Heart right ventricle (tissue), 16 donors: ENCODE results near the gene UNC5C. TPM values are rescaled to one million over a fixed set of nuclear protein-coding genes. Genes with fewer than 3 reads are reported as not detected.

Source experiments
- ATAC-seq, 8 donors: fragments of 200-7000 bp; cut with Tn5 transposase; one replicate each; pipeline ENCODE4 v1.9.1; 2020; ENCODE audit warnings: mild to moderate bottlenecking in 8 of 8, moderate library complexity in 8 of 8, moderate number of reproducible peaks in 1 of 8
- DNase-seq, 2 donors: peaks; one replicate each; pipeline ENCODE4 v3.0.0-alpha.2; 2020
- H3K27ac ChIP-seq, 10 donors: fragments of 200-600 bp; sonication (generic) in 2 of 10; one replicate each; pipeline versions ENCODE4 v1.5.0 to v1.8.0; 2020 to 2022; ENCODE audit warnings: mild to moderate bottlenecking in 3 of 10
- H3K27me3 ChIP-seq, 7 donors: fragments of 200-600 bp; one replicate each; pipeline ENCODE4 v1.8.0; 2021 to 2022; ENCODE audit warnings: mild to moderate bottlenecking in 2 of 7
- H3K36me3 ChIP-seq, 9 donors: fragments of 200-600 bp; sonication (generic) in 1 of 9; one replicate each; pipeline versions ENCODE4 v1.5.0 to v1.8.0; 2020 to 2022; ENCODE audit warnings: mild to moderate bottlenecking in 2 of 9
- H3K4me1 ChIP-seq, 9 donors: fragments of 200-600 bp; sonication (generic) in 1 of 9; one replicate each; pipeline versions ENCODE4 v1.5.0 to v1.8.0; 2020 to 2022; ENCODE audit warnings: mild to moderate bottlenecking in 4 of 9
- H3K4me3 ChIP-seq, 10 donors: fragments of 200-600 bp; sonication (generic) in 2 of 10; one replicate each; pipeline versions ENCODE4 v1.5.0 to v1.8.0; 2020 to 2022; ENCODE audit warnings: mild to moderate bottlenecking in 7 of 10, moderate library complexity in 2 of 10
- H3K9me3 ChIP-seq, 11 donors: fragments of 200-600 bp in 10 of 11; sonication (generic) in 2 of 11; one replicate each; pipeline versions ENCODE4 v1.5.0 to v1.8.0; 2013 to 2022; ENCODE audit warnings: mild to moderate bottlenecking in 2 of 11, control low read depth in 1 of 11, moderate library complexity in 1 of 11
- CTCF ChIP-seq, 9 donors: fragments of 200-600 bp; sonication (generic) in 2 of 9; IDR thresholded peaks; one replicate each; pipeline versions ENCODE4 v1.5.0 to v1.8.0; 2021 to 2022; ENCODE audit warnings: antibody characterized with exemption in 9 of 9, mild to moderate bottlenecking in 5 of 9, moderate library complexity in 1 of 9
- WGBS, 2 donors: extraction: QIAGEN DNeasy Blood & Tissue Kit; methylation state at CpG; one replicate each; pipeline ENCODE4 v1.1.7; 2013; ENCODE audit warnings: inconsistent platforms in 1 of 2; 5-methylcytosine and 5-hydroxymethylcytosine counted together
- intact Hi-C, 10 donors: fragments of 100-400 bp; cut with DNase I; formaldehyde crosslinking; loops; one replicate each; pipeline versions ENCODE4 v1.11.1 to v1.14.2; 2022
- polyA plus RNA-seq, 2 donors: library from polyadenylated mRNA; stranded (reverse); fragments of 200-250 nt; gene quantifications; one replicate each; pipeline ENCODE4 v1.2.3, GENCODE V29; 2013
- total RNA-seq, 10 donors: library from RNA; stranded (reverse); fragmentation: NEBNext Ultra II Directional in 3 of 10; extraction: Animal tissue kit (Norgen Biotek cat#: 25700) in 3 of 10; gene quantifications; one replicate each; pipeline versions ENCODE4 v1.2.1 to v1.2.4, GENCODE V29; 2021 to 2023
- donor health status: Arrhythmogenic right ventricular cardiomyopathy.
- donor health status: ischemic (EF 13 %, LVEDD 7.1; RV severe dilation, severe dysfunction).
- donor health status: healthy with polysubstance abuse.
- donor health status: DM: no; HTN: yes; CAD: no.
- donor health status: DM: no; HTN: no; CAD: no.
- donor health status: ischemic (EF 25% LVEDD 6.9; RV normal size, moderate dysfunction).
- donor health status: ischemic (EF 25% LVEDD 5.7; RV mildly dilated, moderate dysfunction).
- donor health status: healthy.
- donor health status: DM: yes; HTN: yes; CAD: no.
- donor health status: Ischemic cardiomyopathy.
- donor health status: ischemic (EF 35%, LVEDD 5.7; RV mildly dilated, moderate dysfunction).
- donor health status: nonischemic (EF 11% LVEDD 7.7; RV severe dilation, severe dysfunction).
- donor health status: DM: yes; HTN: yes; CAD: no.
- donor health status: PGD.
- donor health status: ischemic (EF 29% LVEDD 5.4; RV normal size, mild dysfunction).
- donor health status: nonischemic (EF 23%, LVEDD 6.1; RV moderate dilation, normal function).

Gene UNC5C
- total and polyA plus RNA-seq, 12 donors = 0.44 to 3.2 (median 1.5) TPM

- DNase-seq (no peak), ATAC-seq (no peak)
- WGBS, 2 donors = 63 to 66% methylated on average over 6 of the region's 6 CpGs
- no peak for TF ChIP-seq CTCF (IDR thresholded peaks at IDR 0.05)
- intact Hi-C loops = no loop called here
- H3K27ac ChIP-seq = no peak overlapping the region
- H3K4me1 ChIP-seq = no peaks in the 10 kb centered on the region
- no peaks in the 10 kb centered on the region for H3K27me3 ChIP-seq
- no peak overlapping the region for H3K4me3 ChIP-seq
- H3K9me3 ChIP-seq = no peaks in the 10 kb centered on the region
- no peaks in the 10 kb centered on the region for H3K36me3 ChIP-seq
Observed at GRCh38 chr4:95465010-95465409, 83.8 kb downstream of the UNC5C start.

GRCh38 chr4:95462921-95463320 lies 85.9 kb downstream of the UNC5C start:
- Histone ChIP-seq H3K4me1 (no peaks in the 10 kb centered on the region), H3K27me3 (no peaks in the 10 kb centered on the region), H3K27ac (no peak overlapping the region), H3K9me3 (no peaks in the 10 kb centered on the region), H3K4me3 (no peak overlapping the region), H3K36me3 (no peaks in the 10 kb centered on the region)
- WGBS, 2 donors = 55 to 60% methylated on average over 8 of the region's 8 CpGs
- DNase-seq (no peak), ATAC-seq (no peak)
- TF ChIP-seq CTCF (IDR thresholded peaks at IDR 0.05) = no peak
- intact Hi-C loops = no loop called here

- ATAC-seq (no peak), DNase-seq (no peak)
- H3K4me3 ChIP-seq = no peak overlapping the region
- H3K9me3 ChIP-seq = no peaks in the 10 kb centered on the region
- WGBS, 2 donors = 76 to 77% methylated on average over 4 of the region's 4 CpGs
- intact Hi-C loops = no loop called here
- TF ChIP-seq CTCF (IDR thresholded peaks at IDR 0.05) = no peak
- no peaks in the 10 kb centered on the region for H3K36me3 ChIP-seq
- H3K27me3 ChIP-seq = no peaks in the 10 kb centered on the region
- no peaks in the 10 kb centered on the region for H3K4me1 ChIP-seq
- no peak overlapping the region for H3K27ac ChIP-seq
Observed at GRCh38 chr4:95457353-95457752, 91.4 kb downstream of the UNC5C start.

GRCh38 chr4:95450294-95450693 lies 98.5 kb downstream of the UNC5C start:
- ATAC-seq = no peak
- WGBS, 2 donors = 86 to 88% methylated on average over 2 of the region's 2 CpGs
- no peak for TF ChIP-seq CTCF (IDR thresholded peaks at IDR 0.05)

More at GRCh38 chr4:95450294-95450693, 98.5 kb downstream of the UNC5C start:
- Histone ChIP-seq H3K9me3 (no peaks in the 10 kb centered on the region), H3K36me3 (no peaks in the 10 kb centered on the region), H3K27ac (no peak overlapping the region), H3K4me1 (no peaks in the 10 kb centered on the region), H3K27me3 (peaks cover 0 to 4% (median 0%) of the 10 kb centered on the region in 7 donors), H3K4me3 (no peak overlapping the region)
- DNase-seq = no peak
- intact Hi-C loops = no loop called here
